Suprapubic skin (tissue), 3 donors: ENCODE data around the gene GATA6.

Experiments
- EP300 ChIP-seq: sonication (generic); formaldehyde crosslinking; IDR thresholded peaks from one replicate; pipeline ENCODE4 v1.6.1; 2017; ENCODE audit warnings: antibody characterized with exemption
- POLR2A ChIP-seq, 2 donors: fragments of 450-650 bp; IDR thresholded peaks; one replicate each; pipeline ENCODE4 v1.6.1; 2017; ENCODE audit warnings: antibody characterized with exemption in 2 of 2, mild to moderate bottlenecking in 2 of 2, moderate library complexity in 2 of 2
- TF ChIP-seq, protein P1 (sequence below), 2 donors: fragments of 200-600 bp in 1 of 2; fragments of 450-650 bp in 1 of 2; sonication (generic) in 1 of 2; IDR thresholded peaks; one replicate each; pipeline ENCODE4 v1.5.1; 2016 to 2019; ENCODE audit warnings: antibody characterized with exemption in 2 of 2, mild to moderate bottlenecking in 1 of 2, moderate library complexity in 1 of 2

DNA sequence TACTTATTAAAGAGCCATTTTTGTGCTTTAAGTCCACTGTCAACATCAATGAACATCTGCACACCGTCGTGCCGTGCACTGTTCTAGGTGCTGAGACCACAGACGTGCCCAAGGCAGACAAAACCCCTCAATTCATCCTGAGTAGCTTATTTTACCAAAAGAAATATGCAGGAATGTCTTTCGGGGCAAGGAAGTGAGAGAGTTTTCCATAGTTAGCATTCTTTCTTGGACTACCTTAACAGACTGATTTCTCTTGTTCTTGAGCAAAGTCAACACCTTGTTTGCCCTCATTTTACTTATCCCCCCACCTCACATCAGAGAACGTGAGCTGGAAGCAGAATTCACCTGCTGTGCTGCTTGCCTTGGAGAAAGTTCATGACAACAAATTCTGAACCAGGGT is 69.3 kb downstream of the GATA6 start:
- TF ChIP-seq, protein P1, sequence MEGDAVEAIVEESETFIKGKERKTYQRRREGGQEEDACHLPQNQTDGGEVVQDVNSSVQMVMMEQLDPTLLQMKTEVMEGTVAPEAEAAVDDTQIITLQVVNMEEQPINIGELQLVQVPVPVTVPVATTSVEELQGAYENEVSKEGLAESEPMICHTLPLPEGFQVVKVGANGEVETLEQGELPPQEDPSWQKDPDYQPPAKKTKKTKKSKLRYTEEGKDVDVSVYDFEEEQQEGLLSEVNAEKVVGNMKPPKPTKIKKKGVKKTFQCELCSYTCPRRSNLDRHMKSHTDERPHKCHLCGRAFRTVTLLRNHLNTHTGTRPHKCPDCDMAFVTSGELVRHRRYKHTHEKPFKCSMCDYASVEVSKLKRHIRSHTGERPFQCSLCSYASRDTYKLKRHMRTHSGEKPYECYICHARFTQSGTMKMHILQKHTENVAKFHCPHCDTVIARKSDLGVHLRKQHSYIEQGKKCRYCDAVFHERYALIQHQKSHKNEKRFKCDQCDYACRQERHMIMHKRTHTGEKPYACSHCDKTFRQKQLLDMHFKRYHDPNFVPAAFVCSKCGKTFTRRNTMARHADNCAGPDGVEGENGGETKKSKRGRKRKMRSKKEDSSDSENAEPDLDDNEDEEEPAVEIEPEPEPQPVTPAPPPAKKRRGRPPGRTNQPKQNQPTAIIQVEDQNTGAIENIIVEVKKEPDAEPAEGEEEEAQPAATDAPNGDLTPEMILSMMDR (IDR thresholded peaks at IDR 0.05): no peak
- TF ChIP-seq EP300 (no peak), POLR2A (IDR thresholded peaks at IDR 0.05) (no peak)
